Suppressor macrophage treated with lipopolysaccharide for 4 hours (primary cell): ENCODE measurements around the gene XPA.
"Not testable (repeated sequence)": the region's sequence is repeated elsewhere in the genome, so short reads cannot be mapped to it uniquely, and the experiment has no call there.

ENCODE experiments used
- DNase-seq: peaks from one replicate; pipeline ENCODE4 v3.0.0-alpha.2; 2020

XPA gene

GRCh38 chr9:97703437-97704344 lies 6.6 kb upstream of the XPA start:
- DNase-seq: peak; percentile 54

GRCh38 chr9:97699824-97700223 lies 2.7 kb upstream of the XPA start:
- not testable (repeated sequence) for DNase-seq

- peak; percentile 48 for DNase-seq
Observed at GRCh38 chr9:97699281-97699680, 2.1 kb upstream of the XPA start.

- no peak for DNase-seq
Observed at GRCh38 chr9:97698865-97699264, 1.7 kb upstream of the XPA start.

- no peak for DNase-seq
Observed at GRCh38 chr9:97697837-97698236, 697 bp upstream of the XPA start.

- peak; percentile 49 for DNase-seq
Observed at GRCh38 chr9:97695995-97696802, 941 bp downstream of the XPA start.

- DNase-seq: no peak
Observed at GRCh38 chr9:97695390-97695789, 1.8 kb downstream of the XPA start.

GRCh38 chr9:97694769-97695168 lies 2.4 kb downstream of the XPA start:
- DNase-seq: no peak

- DNase-seq: no peak
Observed at GRCh38 chr9:97689401-97690180, 7.5 kb downstream of the XPA start.

GRCh38 chr9:97688654-97689053 lies 8.5 kb downstream of the XPA start:
- peak; percentile 10 for DNase-seq

GRCh38 chr9:97682242-97682641 lies 14.9 kb downstream of the XPA start:
- DNase-seq: no peak

GRCh38 chr9:97675655-97676054 lies 21.5 kb downstream of the XPA start:
- no peak for DNase-seq

GRCh38 chr9:97673922-97674321 lies 23.2 kb downstream of the XPA start:
- DNase-seq: no peak

- DNase-seq: no peak
Observed at GRCh38 chr9:97672403-97672802, 24.7 kb downstream of the XPA start.

- DNase-seq: no peak
Observed at GRCh38 chr9:97670586-97670985, 26.6 kb downstream of the XPA start.

- no peak for DNase-seq
Observed at GRCh38 chr9:97668485-97668884, 28.7 kb downstream of the XPA start.

- DNase-seq: peak; percentile 7
Observed at GRCh38 chr9:97666907-97667686, 30.0 kb downstream of the XPA start.

GRCh38 chr9:97665742-97666141 lies 31.4 kb downstream of the XPA start:
- no peak for DNase-seq

GRCh38 chr9:97660847-97661246 lies 36.3 kb downstream of the XPA start:
- DNase-seq: no peak

- DNase-seq: peak; percentile 67
Observed at GRCh38 chr9:97660340-97660739, 36.8 kb downstream of the XPA start.

- DNase-seq: peak; percentile 50
Observed at GRCh38 chr9:97659771-97660170, 37.4 kb downstream of the XPA start.

GRCh38 chr9:97658707-97659106 lies 38.4 kb downstream of the XPA start:
- DNase-seq: no peak
